ENCODE data around the gene MAGI3.

Gene MAGI3

DNA sequence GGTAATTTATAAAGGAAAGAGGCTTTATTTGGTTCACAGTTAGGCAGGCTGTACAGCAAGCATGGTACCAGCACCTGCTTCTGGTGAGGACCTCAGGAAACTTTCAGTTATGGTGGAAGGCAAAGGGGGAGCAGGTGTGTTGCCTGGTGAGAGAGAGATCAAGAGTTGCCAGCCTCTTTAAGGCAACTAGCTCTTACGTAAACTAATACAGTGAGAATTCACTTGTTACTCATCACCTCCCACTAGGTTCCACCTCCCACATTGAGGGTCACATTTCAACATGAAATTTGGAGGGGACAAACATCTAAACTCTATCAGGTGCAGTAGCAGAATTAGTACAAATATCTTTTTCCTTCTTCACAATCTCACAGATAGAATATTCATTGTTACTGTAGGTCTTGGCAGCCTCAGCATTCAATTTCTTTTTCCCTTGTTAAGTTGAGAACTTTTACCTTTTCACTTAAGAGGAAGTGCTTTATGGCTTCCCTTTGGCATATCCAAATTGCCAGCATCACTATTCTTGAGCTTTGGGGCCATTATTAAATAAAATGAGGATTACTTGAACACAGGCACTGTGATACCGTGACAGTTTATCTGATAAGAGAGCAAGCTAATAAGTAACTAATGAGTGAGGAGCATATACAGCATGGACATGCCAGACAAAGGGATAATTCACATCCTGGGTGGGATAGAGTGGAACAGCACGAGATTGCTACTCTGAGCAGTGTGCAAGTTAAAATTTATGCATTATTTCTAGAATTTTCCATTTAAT lies 48.4 kb downstream of the MAGI3 start:
- Histone ChIP-seq H3K27ac (ENCODE audit: low read depth in 2 of 2, low read length in 2 of 2) (peak overlapping the region in 1 of 2 donors; percentile 33), H3K27me3 (ENCODE audit: control insufficient read depth in 2 of 2, insufficient read depth in 2 of 2, low read length in 2 of 2) (no peaks in the 10 kb centered on the region), H3K4me3 (ENCODE audit: low read length in 2 of 2) (no peak overlapping the region), H3K4me1 (ENCODE audit: control insufficient read depth in 2 of 2, insufficient read depth in 2 of 2, low read length in 2 of 2) (peaks cover 9 to 13% of the 10 kb centered on the region in 2 donors), H3K9me3 (ENCODE audit: control insufficient read depth in 2 of 2, low read length in 2 of 2) (no peaks in the 10 kb centered on the region), H3K36me3 (ENCODE audit: control insufficient read depth in 2 of 2, insufficient read depth in 2 of 2, low read length in 2 of 2) (no peaks in the 10 kb centered on the region), H3K9ac (ENCODE audit: low read depth in 1 of 2, low read length in 2 of 2) (no peak overlapping the region)

DNA sequence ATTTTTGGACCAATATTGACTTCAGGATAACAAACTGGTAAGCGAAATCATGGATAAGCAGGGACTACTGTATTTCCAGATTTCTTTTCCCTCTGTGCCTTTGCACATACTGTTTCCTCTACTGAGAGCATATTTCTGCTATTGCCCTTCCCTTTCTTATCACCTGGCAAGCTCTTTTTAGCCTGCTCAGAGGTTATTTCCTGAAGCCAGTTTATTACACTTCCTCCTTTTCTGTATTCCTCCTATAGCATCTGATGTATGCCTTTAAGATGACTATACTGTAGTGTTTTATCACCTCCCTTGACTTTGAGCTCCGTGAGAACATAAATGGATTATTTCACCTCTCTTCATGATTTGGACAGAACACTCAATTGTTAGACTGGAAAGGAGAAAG lies 49.0 kb downstream of the MAGI3 start:
- Histone ChIP-seq H3K4me3 (ENCODE audit: low read length in 2 of 2) (no peak overlapping the region), H3K9me3 (ENCODE audit: control insufficient read depth in 2 of 2, low read length in 2 of 2) (no peaks in the 10 kb centered on the region)

GRCh38 chr1:113442131-113442530 lies 51.8 kb downstream of the MAGI3 start:
- H3K4me3 ChIP-seq (ENCODE audit: low read length in 2 of 2): no peak overlapping the region
- no peak overlapping the region for H3K27ac ChIP-seq (ENCODE audit: low read depth in 2 of 2, low read length in 2 of 2)
- H3K9ac ChIP-seq (ENCODE audit: low read depth in 1 of 2, low read length in 2 of 2): no peak overlapping the region

More for the DNA sequence above, 49.0 kb downstream of the MAGI3 start:
- H3K27me3 ChIP-seq (ENCODE audit: control insufficient read depth in 2 of 2, insufficient read depth in 2 of 2, low read length in 2 of 2): no peaks in the 10 kb centered on the region
- no peaks in the 10 kb centered on the region for H3K36me3 ChIP-seq (ENCODE audit: control insufficient read depth in 2 of 2, insufficient read depth in 2 of 2, low read length in 2 of 2)
- H3K4me1 ChIP-seq (ENCODE audit: control insufficient read depth in 2 of 2, insufficient read depth in 2 of 2, low read length in 2 of 2): peaks cover 9 to 10% of the 10 kb centered on the region in 2 donors
- no peak overlapping the region for H3K9ac ChIP-seq (ENCODE audit: low read depth in 1 of 2, low read length in 2 of 2)
- peak overlapping the region in 1 of 2 donors; percentile 33 for H3K27ac ChIP-seq (ENCODE audit: low read depth in 2 of 2, low read length in 2 of 2)

GRCh38 chr1:113444857-113445256 lies 54.5 kb downstream of the MAGI3 start:
- Histone ChIP-seq H3K36me3 (ENCODE audit: control insufficient read depth in 2 of 2, insufficient read depth in 2 of 2, low read length in 2 of 2) (no peaks in the 10 kb centered on the region), H3K4me1 (ENCODE audit: control insufficient read depth in 2 of 2, insufficient read depth in 2 of 2, low read length in 2 of 2) (no peaks in the 10 kb centered on the region), H3K27ac (ENCODE audit: low read depth in 2 of 2, low read length in 2 of 2) (no peak overlapping the region), H3K4me3 (ENCODE audit: low read length in 2 of 2) (no peak overlapping the region), H3K27me3 (ENCODE audit: control insufficient read depth in 2 of 2, insufficient read depth in 2 of 2, low read length in 2 of 2) (no peaks in the 10 kb centered on the region), H3K9me3 (ENCODE audit: control insufficient read depth in 2 of 2, low read length in 2 of 2) (no peaks in the 10 kb centered on the region), H3K9ac (ENCODE audit: low read depth in 1 of 2, low read length in 2 of 2) (no peak overlapping the region)

More at GRCh38 chr1:113442131-113442530, 51.8 kb downstream of the MAGI3 start:
- Histone ChIP-seq H3K27me3 (ENCODE audit: control insufficient read depth in 2 of 2, insufficient read depth in 2 of 2, low read length in 2 of 2) (no peaks in the 10 kb centered on the region), H3K4me1 (ENCODE audit: control insufficient read depth in 2 of 2, insufficient read depth in 2 of 2, low read length in 2 of 2) (peaks cover 7 to 9% of the 10 kb centered on the region in 2 donors), H3K36me3 (ENCODE audit: control insufficient read depth in 2 of 2, insufficient read depth in 2 of 2, low read length in 2 of 2) (no peaks in the 10 kb centered on the region), H3K9me3 (ENCODE audit: control insufficient read depth in 2 of 2, low read length in 2 of 2) (no peaks in the 10 kb centered on the region)

GRCh38 chr1:113451710-113452109 lies 61.4 kb downstream of the MAGI3 start:
- H3K9ac ChIP-seq (ENCODE audit: low read depth in 1 of 2, low read length in 2 of 2): no peak overlapping the region
- H3K27ac ChIP-seq (ENCODE audit: low read depth in 2 of 2, low read length in 2 of 2): no peak overlapping the region
- no peaks in the 10 kb centered on the region for H3K27me3 ChIP-seq (ENCODE audit: control insufficient read depth in 2 of 2, insufficient read depth in 2 of 2, low read length in 2 of 2)
- no peaks in the 10 kb centered on the region for H3K36me3 ChIP-seq (ENCODE audit: control insufficient read depth in 2 of 2, insufficient read depth in 2 of 2, low read length in 2 of 2)
- peaks cover 0 to 7% of the 10 kb centered on the region in 2 donors for H3K4me1 ChIP-seq (ENCODE audit: control insufficient read depth in 2 of 2, insufficient read depth in 2 of 2, low read length in 2 of 2)
- H3K9me3 ChIP-seq (ENCODE audit: control insufficient read depth in 2 of 2, low read length in 2 of 2): no peaks in the 10 kb centered on the region
- H3K4me3 ChIP-seq (ENCODE audit: low read length in 2 of 2): no peak overlapping the region

- no peaks in the 10 kb centered on the region for H3K9me3 ChIP-seq (ENCODE audit: control insufficient read depth in 2 of 2, low read length in 2 of 2)
- H3K36me3 ChIP-seq (ENCODE audit: control insufficient read depth in 2 of 2, insufficient read depth in 2 of 2, low read length in 2 of 2): no peaks in the 10 kb centered on the region
- no peak overlapping the region for H3K27ac ChIP-seq (ENCODE audit: low read depth in 2 of 2, low read length in 2 of 2)
- H3K4me3 ChIP-seq (ENCODE audit: low read length in 2 of 2): no peak overlapping the region
- H3K9ac ChIP-seq (ENCODE audit: low read depth in 1 of 2, low read length in 2 of 2): no peak overlapping the region
- H3K27me3 ChIP-seq (ENCODE audit: control insufficient read depth in 2 of 2, insufficient read depth in 2 of 2, low read length in 2 of 2): no peaks in the 10 kb centered on the region
- H3K4me1 ChIP-seq (ENCODE audit: control insufficient read depth in 2 of 2, insufficient read depth in 2 of 2, low read length in 2 of 2): peaks cover 0 to 7% of the 10 kb centered on the region in 2 donors
Measured at GRCh38 chr1:113452921-113453770, 62.8 kb downstream of the MAGI3 start.

- no peak overlapping the region for H3K4me3 ChIP-seq (ENCODE audit: low read length in 2 of 2)
- H3K36me3 ChIP-seq (ENCODE audit: control insufficient read depth in 2 of 2, insufficient read depth in 2 of 2, low read length in 2 of 2): no peaks in the 10 kb centered on the region
- H3K9ac ChIP-seq (ENCODE audit: low read depth in 1 of 2, low read length in 2 of 2): no peak overlapping the region
- H3K9me3 ChIP-seq (ENCODE audit: control insufficient read depth in 2 of 2, low read length in 2 of 2): no peaks in the 10 kb centered on the region
- no peaks in the 10 kb centered on the region for H3K27me3 ChIP-seq (ENCODE audit: control insufficient read depth in 2 of 2, insufficient read depth in 2 of 2, low read length in 2 of 2)
- H3K27ac ChIP-seq (ENCODE audit: low read depth in 2 of 2, low read length in 2 of 2): no peak overlapping the region
- peaks cover 0 to 7% of the 10 kb centered on the region in 2 donors for H3K4me1 ChIP-seq (ENCODE audit: control insufficient read depth in 2 of 2, insufficient read depth in 2 of 2, low read length in 2 of 2)
Measured at GRCh38 chr1:113453771-113454083, 63.4 kb downstream of the MAGI3 start.

DNA sequence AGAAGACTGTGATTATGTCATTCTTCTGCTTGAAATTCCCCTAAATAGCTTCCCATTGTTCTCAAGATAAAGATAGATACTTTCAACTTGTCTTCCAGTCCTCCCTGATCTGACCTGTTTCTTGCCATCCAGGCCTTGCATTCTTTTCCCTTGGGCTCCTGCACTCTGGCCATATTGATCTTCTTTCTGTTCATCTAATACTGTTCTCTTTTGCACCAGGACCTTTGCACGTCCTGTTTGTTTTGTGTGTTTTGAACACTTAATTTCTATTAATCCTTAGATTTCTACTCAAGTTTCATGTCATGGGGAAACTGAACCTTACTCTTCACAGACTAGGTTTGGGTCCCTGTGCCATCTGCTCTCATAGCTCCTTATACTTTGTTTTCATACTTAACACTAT lies 65.1 kb downstream of the MAGI3 start:
- Histone ChIP-seq H3K9me3 (ENCODE audit: control insufficient read depth in 2 of 2, low read length in 2 of 2) (no peaks in the 10 kb centered on the region), H3K9ac (ENCODE audit: low read depth in 1 of 2, low read length in 2 of 2) (no peak overlapping the region), H3K4me3 (ENCODE audit: low read length in 2 of 2) (no peak overlapping the region), H3K27me3 (ENCODE audit: control insufficient read depth in 2 of 2, insufficient read depth in 2 of 2, low read length in 2 of 2) (no peaks in the 10 kb centered on the region), H3K27ac (ENCODE audit: low read depth in 2 of 2, low read length in 2 of 2) (no peak overlapping the region), H3K36me3 (ENCODE audit: control insufficient read depth in 2 of 2, insufficient read depth in 2 of 2, low read length in 2 of 2) (no peaks in the 10 kb centered on the region), H3K4me1 (ENCODE audit: control insufficient read depth in 2 of 2, insufficient read depth in 2 of 2, low read length in 2 of 2) (peaks cover 0 to 7% of the 10 kb centered on the region in 2 donors)

DNA sequence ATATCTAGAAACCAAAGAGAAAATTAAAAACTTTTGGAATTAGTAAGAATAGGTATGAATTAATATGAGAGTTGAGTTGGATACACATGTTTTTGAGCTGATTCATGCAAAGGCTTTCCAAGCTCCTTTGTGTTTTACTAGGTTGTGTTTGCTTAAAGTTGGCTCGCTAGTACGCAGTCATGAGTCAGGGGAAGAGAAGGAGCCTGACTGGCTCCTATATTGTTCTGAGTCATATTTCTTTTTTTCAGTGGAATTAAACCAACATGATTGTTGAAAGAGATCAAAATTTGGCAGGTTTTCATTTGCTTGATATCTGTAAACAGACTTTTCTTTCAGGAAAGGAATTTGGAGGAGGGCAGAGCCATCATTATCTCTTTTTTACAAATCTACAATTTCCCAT lies 66.7 kb downstream of the MAGI3 start:
- Histone ChIP-seq H3K27me3 (ENCODE audit: control insufficient read depth in 2 of 2, insufficient read depth in 2 of 2, low read length in 2 of 2) (no peaks in the 10 kb centered on the region), H3K9ac (ENCODE audit: low read depth in 1 of 2, low read length in 2 of 2) (no peak overlapping the region), H3K27ac (ENCODE audit: low read depth in 2 of 2, low read length in 2 of 2) (no peak overlapping the region), H3K36me3 (ENCODE audit: control insufficient read depth in 2 of 2, insufficient read depth in 2 of 2, low read length in 2 of 2) (no peaks in the 10 kb centered on the region), H3K9me3 (ENCODE audit: control insufficient read depth in 2 of 2, low read length in 2 of 2) (no peaks in the 10 kb centered on the region), H3K4me1 (ENCODE audit: control insufficient read depth in 2 of 2, insufficient read depth in 2 of 2, low read length in 2 of 2) (peaks cover 0 to 4% of the 10 kb centered on the region in 2 donors), H3K4me3 (ENCODE audit: low read length in 2 of 2) (no peak overlapping the region)

GRCh38 chr1:113459279-113459678 lies 69.0 kb downstream of the MAGI3 start:
- H3K27ac ChIP-seq (ENCODE audit: low read depth in 2 of 2, low read length in 2 of 2): no peak overlapping the region
- no peaks in the 10 kb centered on the region for H3K9me3 ChIP-seq (ENCODE audit: control insufficient read depth in 2 of 2, low read length in 2 of 2)
- H3K9ac ChIP-seq (ENCODE audit: low read depth in 1 of 2, low read length in 2 of 2): no peak overlapping the region
- no peak overlapping the region for H3K4me3 ChIP-seq (ENCODE audit: low read length in 2 of 2)
- H3K36me3 ChIP-seq (ENCODE audit: control insufficient read depth in 2 of 2, insufficient read depth in 2 of 2, low read length in 2 of 2): no peaks in the 10 kb centered on the region
- H3K27me3 ChIP-seq (ENCODE audit: control insufficient read depth in 2 of 2, insufficient read depth in 2 of 2, low read length in 2 of 2): no peaks in the 10 kb centered on the region
- no peaks in the 10 kb centered on the region for H3K4me1 ChIP-seq (ENCODE audit: control insufficient read depth in 2 of 2, insufficient read depth in 2 of 2, low read length in 2 of 2)

Data from mucosa of rectum (tissue), 2 donors.